K562 (cell line): ENCODE data around the gene METRNL. TPM values are rescaled to one million over a fixed set of nuclear protein-coding genes. Genes with fewer than 3 reads are reported as not detected.

Experiments
- ATAC-seq: fragments of 200-7000 bp; cut with Tn5 transposase; 3 replicates; pipeline ENCODE4 v1.9.1; 2020; ENCODE audit warnings: moderate library complexity
- BruUV-seq: library from RNA; stranded (reverse); fragments of 400-500 nt; replicated peaks from 2 replicates; lab custom pipeline; 2021; lab: Mats Ljungman, UMichigan
- CTCF ChIA-PET: fragments of 300-600 bp; formaldehyde crosslinking; extraction: SDS; loops from one replicate; lab custom pipeline; 2021; ENCODE audit warnings: low intra/inter-chr PET ratio; lab: Yijun Ruan, JAX
- POLR2A ChIA-PET: fragments of 300-600, 350-650 bp; sonication (Branson Sonifier 250); formaldehyde crosslinking; extraction: SDS; loops from one replicate; lab custom pipeline; 2021; ENCODE audit warnings: antibody characterized with exemption, inconsistent platforms; lab: Yijun Ruan, JAX
- DNase-seq, 4 experiments: peaks; one replicate each; pipeline versions ENCODE4 v3.0.0 to v3.0.0-alpha.2; 2011 to 2018; ENCODE audit warnings: low spot score in 3 of 4, mixed read lengths in 3 of 4; ENCODE audit errors: extremely low read depth in 1 of 4
- FAIRE-seq: peaks from 2 replicates; lab custom pipeline; 2011; peaks lifted over from hg19 to GRCh38; lab: Jason Lieb, UNC
- H2AFZ ChIP-seq: 2 replicates; pipeline ENCODE4 v1.6.0; 2011; ENCODE audit warnings: low read depth, low read length, control low read depth, inconsistent platforms
- H3K27ac ChIP-seq: fragments of 200-600 bp; 3 replicates; pipeline ENCODE4 v1.8.0; 2011; ENCODE audit warnings: low read depth, mild to moderate bottlenecking, control low read depth, inconsistent platforms, low read length, moderate library complexity, mixed read lengths; ENCODE audit errors: extremely low read depth
- H3K27me3 ChIP-seq, 2 experiments: fragments of 300-600 bp in 1 of 2; 2 replicates in 1 of 2; 3 replicates in 1 of 2; pipeline versions ENCODE4 v1.6.0 to v1.8.0; 2011; ENCODE audit warnings: inconsistent platforms in 2 of 2, low read length in 2 of 2, mild to moderate bottlenecking in 1 of 2, mixed read lengths in 1 of 2, moderate library complexity in 1 of 2; ENCODE audit not compliant: control insufficient read depth in 2 of 2, insufficient read depth in 2 of 2
- H3K36me3 ChIP-seq: fragments of 300-600 bp; 3 replicates; pipeline ENCODE4 v1.8.0; 2011; ENCODE audit warnings: mild to moderate bottlenecking, low read length, inconsistent platforms; ENCODE audit not compliant: control insufficient read depth, insufficient read depth
- H3K4me1 ChIP-seq, 2 experiments: fragments of 200-600 bp in 1 of 2; replicated peaks in 1 of 2; 2 replicates in 1 of 2; 3 replicates in 1 of 2; pipeline versions ENCODE4 v1.5.1 to v1.8.0; 2011; ENCODE audit warnings: inconsistent platforms in 2 of 2, low read length in 2 of 2, mild to moderate bottlenecking in 1 of 2, mixed read lengths in 1 of 2, moderate library complexity in 1 of 2; ENCODE audit not compliant: control insufficient read depth in 2 of 2, insufficient read depth in 2 of 2
- H3K4me2 ChIP-seq: 2 replicates; pipeline ENCODE4 v1.6.1; 2011; ENCODE audit warnings: low read length, control low read depth, inconsistent platforms, mixed read lengths; ENCODE audit not compliant: insufficient read depth
- H3K4me3 ChIP-seq: fragments of 200-600 bp; sonication (generic), shearing (Covaris generic); 2 replicates; pipeline ENCODE4 v1.5.1; 2016; ENCODE audit warnings: control low read depth, inconsistent platforms
- H3K79me2 ChIP-seq: fragments of 200-600 bp; 3 replicates; pipeline ENCODE4 v1.8.0; 2011; ENCODE audit warnings: low read length, inconsistent platforms; ENCODE audit not compliant: control insufficient read depth, insufficient read depth
- H3K9ac ChIP-seq, 2 experiments: 2 replicates each; pipeline versions ENCODE4 v1.6.0 to v1.6.1; 2011; ENCODE audit warnings: low read depth in 2 of 2, low read length in 2 of 2, control low read depth in 1 of 2, inconsistent platforms in 1 of 2, mild to moderate bottlenecking in 1 of 2, mixed read lengths in 1 of 2; ENCODE audit not compliant: insufficient read depth in 1 of 2
- H3K9me1 ChIP-seq: one replicate; pipeline ENCODE4 v1.6.0; 2011; ENCODE audit warnings: inconsistent platforms, mild to moderate bottlenecking, low read length, moderate library complexity; ENCODE audit not compliant: control insufficient read depth, insufficient read depth
- H3K9me3 ChIP-seq: replicated peaks from 2 replicates; pipeline ENCODE4 v1.5.1; 2011; ENCODE audit warnings: low read depth, low read length, inconsistent platforms; ENCODE audit not compliant: control insufficient read depth, insufficient read depth
- H4K20me1 ChIP-seq: replicated peaks from 2 replicates; pipeline ENCODE4 v1.6.1; 2011; ENCODE audit warnings: low read length, inconsistent platforms, mixed read lengths; ENCODE audit not compliant: control insufficient read depth, insufficient read depth
- CHD2 ChIP-seq: IDR thresholded peaks from 2 replicates; pipeline ENCODE4 v1.6.1; 2011; ENCODE audit warnings: low read depth, low read length
- ESRRB ChIP-seq: fragments of 250-450 bp; sonication (Bioruptor Pico); IDR thresholded peaks from 2 replicates; pipeline ENCODE4 v1.5.0; 2020; ENCODE audit warnings: mild to moderate bottlenecking, moderate library complexity, borderline replicate concordance
- FIP1L1 ChIP-seq: fragments of 200-400 bp; formaldehyde crosslinking; IDR thresholded peaks from 2 replicates; pipeline ENCODE4 v1.6.1; 2018; ENCODE audit warnings: mild to moderate bottlenecking, low read depth, low read length; ENCODE audit not compliant: poor library complexity, severe bottlenecking
- KDM1A ChIP-seq, 2 experiments: fragments of 450-650 bp; IDR thresholded peaks; 2 replicates each; pipeline ENCODE4 v1.6.1; 2016; ENCODE audit warnings: mild to moderate bottlenecking in 2 of 2
- SRSF9 ChIP-seq: fragments of 200-400 bp; formaldehyde crosslinking; IDR thresholded peaks from 2 replicates; pipeline ENCODE4 v1.6.1; 2017; ENCODE audit warnings: low read depth, low read length, borderline replicate concordance
- TCFL5 ChIP-seq: fragments of 250-450 bp; sonication (Bioruptor Pico); conservative IDR thresholded peaks from 2 replicates; pipeline ENCODE4 v1.6.1; 2021; ENCODE audit warnings: mild to moderate bottlenecking, moderate library complexity, matching md5 sums
- WGBS: fragments of 100-300 bp; shearing (Covaris generic); methylation state at CpG from one replicate; pipeline ENCODE4 v1.1.6; 2016; ENCODE audit warnings: low coverage, mixed read lengths; ENCODE audit not compliant: insufficient coverage; ENCODE audit errors: missing lambda C conversion rate; 5-methylcytosine and 5-hydroxymethylcytosine counted together
- in situ Hi-C: fragments of 300-500 bp; cut with MboI; formaldehyde crosslinking; loops from 4 replicates; pipeline ENCODE4 v1.15.0; 2018; ENCODE audit warnings: inconsistent platforms, mixed read lengths
- intact Hi-C: fragments of 100-400 bp; cut with micrococcal nuclease; formaldehyde crosslinking; loops from 2 replicates; pipeline ENCODE4 v1.14.2; 2022
- polyA plus RNA-seq, 8 experiments: library from polyadenylated mRNA; depleted of rRNA in 4 of 8; stranded (reverse) in 5 of 8; unstranded in 3 of 8; fragments of >200 nt; fragmentation: Nextera tagmentation in 2 of 8; fragmentation: Illumina TruSeq in 1 of 8; extraction: Ambion mirVana in 2 of 8; extraction: Trizol in 1 of 8; gene quantifications; 2 replicates each; pipeline versions ENCODE4 v1.2.1 to v1.2.3, GENCODE V29; 2011 to 2014; ENCODE audit warnings: inconsistent platforms in 1 of 8, missing spikeins in 1 of 8
- total RNA-seq, 7 experiments: library from RNA; depleted of rRNA in 6 of 7; stranded (reverse); fragments of >200 nt in 6 of 7; fragmentation: Illumina TruSeq in 2 of 7; extraction: Trizol in 2 of 7; gene quantifications; 2 replicates each; pipeline versions ENCODE4 v1.2.1 to v1.2.3, GENCODE V29; 2011 to 2021; ENCODE audit warnings: low replicate concordance in 1 of 7
- TF ChIP-seq, protein P1 (sequence below), 2 experiments: fragments of 150-350 bp in 1 of 2; IDR thresholded peaks; 2 replicates each; pipeline ENCODE4 v1.6.1; 2012 to 2016; ENCODE audit warnings: low read depth in 2 of 2, low read length in 2 of 2, mild to moderate bottlenecking in 1 of 2, moderate library complexity in 1 of 2
- TF ChIP-seq, protein P2 (sequence below): sonication (generic); formaldehyde crosslinking; IDR thresholded peaks from 2 replicates; pipeline ENCODE4 v1.8.1; 2023; ENCODE audit warnings: mild to moderate bottlenecking, missing genetic modification reagents
- TF ChIP-seq, protein P3 (sequence below): IDR thresholded peaks from 2 replicates; pipeline ENCODE4 v1.6.1; 2012; ENCODE audit warnings: low read depth, low read length, improper control_type of control experiment, borderline replicate concordance

Gene METRNL
- total and polyA plus RNA-seq, 9 of the 15 experiments (the other 6 are each of a cell fraction or from before 2014, with no cell fraction given): 0.17 to 31.8 (median 2.9) TPM

DNA sequence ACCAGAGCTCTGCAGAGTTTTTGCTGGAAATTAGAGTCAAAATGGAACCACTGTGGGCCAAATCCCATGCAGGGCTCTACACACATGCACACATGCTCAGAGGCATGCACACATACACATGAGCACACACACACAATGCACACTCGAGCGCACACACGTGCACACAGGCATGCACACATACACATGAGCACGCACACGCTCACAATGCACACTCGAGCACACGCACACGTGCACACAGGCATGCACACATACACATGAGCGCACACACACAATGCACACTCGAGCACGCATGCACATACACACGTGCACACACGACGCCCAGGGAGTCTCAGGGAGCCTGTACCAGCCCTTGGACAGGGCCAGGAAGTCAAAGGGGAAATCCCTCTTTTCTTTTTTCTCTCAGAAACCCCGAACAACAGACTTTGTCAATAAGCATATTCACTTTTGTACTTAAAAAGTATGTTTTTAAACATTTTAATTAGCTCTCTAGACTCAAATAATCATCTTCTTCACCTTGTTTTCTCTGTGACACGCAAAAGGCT lies 8.5 kb upstream of the METRNL start:
- ChIA-PET CTCF (no interaction called here), POLR2A (interaction anchor here (0.6 kb wide), 1 partner anchor 90 kb away, joined by 4 read pairs; no protein-coding TSS in a partner anchor)
- no peak overlapping the region for H3K4me3 ChIP-seq
- no peak overlapping the region for H3K27ac ChIP-seq
- no peak overlapping the region for H3K9ac ChIP-seq
- BruUV-seq: no TSS peak
- H3K4me2 ChIP-seq: no peak overlapping the region
- in situ Hi-C loops (no loop called here), intact Hi-C loops (no loop called here)
- FAIRE-seq (no peak), DNase-seq (no peak), ATAC-seq (no peak)
- peaks cover 25 to 88% of the 10 kb centered on the region in 2 experiments for H3K4me1 ChIP-seq
- TF ChIP-seq, protein P1, sequence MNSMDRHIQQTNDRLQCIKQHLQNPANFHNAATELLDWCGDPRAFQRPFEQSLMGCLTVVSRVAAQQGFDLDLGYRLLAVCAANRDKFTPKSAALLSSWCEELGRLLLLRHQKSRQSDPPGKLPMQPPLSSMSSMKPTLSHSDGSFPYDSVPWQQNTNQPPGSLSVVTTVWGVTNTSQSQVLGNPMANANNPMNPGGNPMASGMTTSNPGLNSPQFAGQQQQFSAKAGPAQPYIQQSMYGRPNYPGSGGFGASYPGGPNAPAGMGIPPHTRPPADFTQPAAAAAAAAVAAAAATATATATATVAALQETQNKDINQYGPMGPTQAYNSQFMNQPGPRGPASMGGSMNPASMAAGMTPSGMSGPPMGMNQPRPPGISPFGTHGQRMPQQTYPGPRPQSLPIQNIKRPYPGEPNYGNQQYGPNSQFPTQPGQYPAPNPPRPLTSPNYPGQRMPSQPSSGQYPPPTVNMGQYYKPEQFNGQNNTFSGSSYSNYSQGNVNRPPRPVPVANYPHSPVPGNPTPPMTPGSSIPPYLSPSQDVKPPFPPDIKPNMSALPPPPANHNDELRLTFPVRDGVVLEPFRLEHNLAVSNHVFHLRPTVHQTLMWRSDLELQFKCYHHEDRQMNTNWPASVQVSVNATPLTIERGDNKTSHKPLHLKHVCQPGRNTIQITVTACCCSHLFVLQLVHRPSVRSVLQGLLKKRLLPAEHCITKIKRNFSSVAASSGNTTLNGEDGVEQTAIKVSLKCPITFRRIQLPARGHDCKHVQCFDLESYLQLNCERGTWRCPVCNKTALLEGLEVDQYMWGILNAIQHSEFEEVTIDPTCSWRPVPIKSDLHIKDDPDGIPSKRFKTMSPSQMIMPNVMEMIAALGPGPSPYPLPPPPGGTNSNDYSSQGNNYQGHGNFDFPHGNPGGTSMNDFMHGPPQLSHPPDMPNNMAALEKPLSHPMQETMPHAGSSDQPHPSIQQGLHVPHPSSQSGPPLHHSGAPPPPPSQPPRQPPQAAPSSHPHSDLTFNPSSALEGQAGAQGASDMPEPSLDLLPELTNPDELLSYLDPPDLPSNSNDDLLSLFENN (IDR thresholded peaks at IDR 0.05; ENCODE audit: low read depth in 2 of 2, low read length in 2 of 2): no peak
- TF ChIP-seq KDM1A (IDR thresholded peaks at IDR 0.05) (peak in 1 of 2 experiments; percentile 95; a peak in 2 of 4 replicates), CHD2 (no peak), SRSF9 (no peak), TCFL5 (CRISPR knock-in tag) (no peak), FIP1L1 (no peak), ESRRB (CRISPR knock-in tag) (no peak)
- TF ChIP-seq, protein P2, sequence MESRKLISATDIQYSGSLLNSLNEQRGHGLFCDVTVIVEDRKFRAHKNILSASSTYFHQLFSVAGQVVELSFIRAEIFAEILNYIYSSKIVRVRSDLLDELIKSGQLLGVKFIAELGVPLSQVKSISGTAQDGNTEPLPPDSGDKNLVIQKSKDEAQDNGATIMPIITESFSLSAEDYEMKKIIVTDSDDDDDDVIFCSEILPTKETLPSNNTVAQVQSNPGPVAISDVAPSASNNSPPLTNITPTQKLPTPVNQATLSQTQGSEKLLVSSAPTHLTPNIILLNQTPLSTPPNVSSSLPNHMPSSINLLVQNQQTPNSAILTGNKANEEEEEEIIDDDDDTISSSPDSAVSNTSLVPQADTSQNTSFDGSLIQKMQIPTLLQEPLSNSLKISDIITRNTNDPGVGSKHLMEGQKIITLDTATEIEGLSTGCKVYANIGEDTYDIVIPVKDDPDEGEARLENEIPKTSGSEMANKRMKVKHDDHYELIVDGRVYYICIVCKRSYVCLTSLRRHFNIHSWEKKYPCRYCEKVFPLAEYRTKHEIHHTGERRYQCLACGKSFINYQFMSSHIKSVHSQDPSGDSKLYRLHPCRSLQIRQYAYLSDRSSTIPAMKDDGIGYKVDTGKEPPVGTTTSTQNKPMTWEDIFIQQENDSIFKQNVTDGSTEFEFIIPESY (CRISPR knock-in tag): peak; percentile 43; the same call in 1 of the 2 replicates
- TF ChIP-seq, protein P3, sequence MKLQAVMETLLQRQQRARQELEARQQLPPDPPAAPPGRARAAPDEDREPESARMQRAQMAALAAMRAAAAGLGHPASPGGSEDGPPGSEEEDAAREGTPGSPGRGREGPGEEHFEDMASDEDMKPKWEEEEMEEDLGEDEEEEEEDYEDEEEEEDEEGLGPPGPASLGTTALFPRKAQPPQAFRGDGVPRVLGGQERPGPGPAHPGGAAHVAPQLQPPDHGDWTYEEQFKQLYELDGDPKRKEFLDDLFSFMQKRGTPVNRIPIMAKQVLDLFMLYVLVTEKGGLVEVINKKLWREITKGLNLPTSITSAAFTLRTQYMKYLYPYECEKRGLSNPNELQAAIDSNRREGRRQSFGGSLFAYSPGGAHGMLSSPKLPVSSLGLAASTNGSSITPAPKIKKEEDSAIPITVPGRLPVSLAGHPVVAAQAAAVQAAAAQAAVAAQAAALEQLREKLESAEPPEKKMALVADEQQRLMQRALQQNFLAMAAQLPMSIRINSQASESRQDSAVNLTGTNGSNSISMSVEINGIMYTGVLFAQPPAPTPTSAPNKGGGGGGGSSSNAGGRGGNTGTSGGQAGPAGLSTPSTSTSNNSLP: no peak
- no peaks in the 10 kb centered on the region for H3K36me3 ChIP-seq
- no peaks in the 10 kb centered on the region for H3K79me2 ChIP-seq
- H4K20me1 ChIP-seq: no peaks in the 10 kb centered on the region
- WGBS: 73% methylated on average over 16 of the region's 16 CpGs
- H3K9me3 ChIP-seq: no peaks in the 10 kb centered on the region
- no peaks in the 10 kb centered on the region; a peak in 1 of 5 replicates for H3K27me3 ChIP-seq
- no peak overlapping the region for H2AFZ ChIP-seq
- peaks cover 3% of the 10 kb centered on the region for H3K9me1 ChIP-seq
